ENCODE measurements around the gene SOX10. TPM values are rescaled to one million over a fixed set of nuclear protein-coding genes. Genes with fewer than 3 reads are reported as not detected.

SOX10 gene
- total RNA-seq, 4 donors from 2014 or later = 0.17 to 0.62 (median 0.59) TPM; not detected in 1

- Histone ChIP-seq H3K4me1 (no peaks in the 10 kb centered on the region), H3K36me3 (peaks cover 0 to 21% of the 10 kb centered on the region in 2 donors), H3K4me3 (no peak overlapping the region), H3K9me3 (no peaks in the 10 kb centered on the region), H3K27ac (no peak overlapping the region), H3K27me3 (no peaks in the 10 kb centered on the region)
- in situ Hi-C loops (cut with MboI; ENCODE audit: low sequenced_read_pairs in 4 of 4) (loop anchor here in 1 of 4 donors (25.0 kb wide), 1 partner anchor 159 kb away; the partner anchor contains the start of genes GALR3 and GCAT), intact Hi-C loops (cut with DNase I; ENCODE audit: low total_unique reads) (no loop called here)
- no peak for ATAC-seq
- no peak for DNase-seq
- TF ChIP-seq POLR2A (IDR thresholded peaks at IDR 0.05) (no peak), CTCF (IDR thresholded peaks at IDR 0.05 in 4 of 5, conservative IDR thresholded peaks at IDR 0.05 in 1 of 5) (no peak)
These were observed 12.6 kb downstream of the SOX10 start for GRCh38 chr22:37971475-37972434.

- peaks cover 0 to 26% of the 10 kb centered on the region in 2 donors for H3K36me3 ChIP-seq
- no peaks in the 10 kb centered on the region for H3K27me3 ChIP-seq
- in situ Hi-C loops (cut with MboI; ENCODE audit: low sequenced_read_pairs in 4 of 4) (loop anchor here in 1 of 4 donors (25.0 kb wide), 1 partner anchor 159 kb away; the partner anchor contains the start of genes GALR3 and GCAT), intact Hi-C loops (cut with DNase I; ENCODE audit: low total_unique reads) (no loop called here)
- H3K27ac ChIP-seq = no peak overlapping the region
- DNase-seq = no peak
- TF ChIP-seq POLR2A (IDR thresholded peaks at IDR 0.05) = no peak
- TF ChIP-seq CTCF (IDR thresholded peaks at IDR 0.05 in 4 of 5, conservative IDR thresholded peaks at IDR 0.05 in 1 of 5) = no peak
- no peaks in the 10 kb centered on the region for H3K9me3 ChIP-seq
- no peak overlapping the region for H3K4me3 ChIP-seq
- no peaks in the 10 kb centered on the region for H3K4me1 ChIP-seq
- no peak for ATAC-seq
These were observed 13.5 kb downstream of the SOX10 start for GRCh38 chr22:37970864-37971263.

GRCh38 chr22:37968452-37969251, 15.7 kb downstream of the SOX10 start:
- in situ Hi-C loops (cut with MboI; ENCODE audit: low sequenced_read_pairs in 4 of 4) = loop anchor here in 1 of 4 donors (25.0 kb wide), 1 partner anchor 156 kb away; the partner anchor contains the start of genes GALR3 and GCAT
- DNase-seq (no peak), ATAC-seq (no peak)
- H3K27me3 ChIP-seq = no peaks in the 10 kb centered on the region
- no peak for TF ChIP-seq CTCF (IDR thresholded peaks at IDR 0.05 in 4 of 5, conservative IDR thresholded peaks at IDR 0.05 in 1 of 5)
- no peak for TF ChIP-seq POLR2A (IDR thresholded peaks at IDR 0.05)
- intact Hi-C loops (cut with DNase I; ENCODE audit: low total_unique reads) = no loop called here
- H3K36me3 ChIP-seq = peaks cover 0 to 26% of the 10 kb centered on the region in 2 donors
- no peak overlapping the region for H3K4me3 ChIP-seq
- H3K27ac ChIP-seq = no peak overlapping the region
- peaks cover 4 to 5% of the 10 kb centered on the region in 2 donors for H3K4me1 ChIP-seq
- H3K9me3 ChIP-seq = no peaks in the 10 kb centered on the region

GRCh38 chr22:37967637-37968451, 16.5 kb downstream of the SOX10 start:
- in situ Hi-C loops (cut with MboI; ENCODE audit: low sequenced_read_pairs in 4 of 4) = loop anchor here in 1 of 4 donors (25.0 kb wide), 1 partner anchor 156 kb away; the partner anchor contains the start of genes GALR3 and GCAT
- H3K9me3 ChIP-seq = no peaks in the 10 kb centered on the region
- DNase-seq = no peak
- peaks cover 0 to 30% of the 10 kb centered on the region in 2 donors for H3K36me3 ChIP-seq
- ATAC-seq = no peak
- no peak overlapping the region for H3K27ac ChIP-seq
- no peak overlapping the region for H3K4me3 ChIP-seq
- H3K4me1 ChIP-seq = peaks cover 4 to 5% of the 10 kb centered on the region in 2 donors
- no peak for TF ChIP-seq CTCF (IDR thresholded peaks at IDR 0.05 in 4 of 5, conservative IDR thresholded peaks at IDR 0.05 in 1 of 5)
- intact Hi-C loops (cut with DNase I; ENCODE audit: low total_unique reads) = no loop called here
- no peaks in the 10 kb centered on the region for H3K27me3 ChIP-seq
